ENCODE data around the gene IL9.

Gene IL9

GRCh38 chr5:135883441-135883840 is 12.2 kb downstream of the IL9 start:
- Mint-ChIP-seq H3K27ac (no peak overlapping the region), H3K4me3 (no peak overlapping the region), H3K4me1 (ENCODE audit: low read depth) (peaks cover 9% of the 10 kb centered on the region), H3K27me3 (peaks cover 54% of the 10 kb centered on the region), H3K36me3 (ENCODE audit: low read depth) (no peaks in the 10 kb centered on the region), H3K9me3 (no peaks in the 10 kb centered on the region)
- no peak for DNase-seq

- H3K4me1 Mint-ChIP-seq (ENCODE audit: low read depth): peaks cover 9% of the 10 kb centered on the region
- no peak overlapping the region for H3K4me3 Mint-ChIP-seq
- H3K9me3 Mint-ChIP-seq: no peaks in the 10 kb centered on the region
- DNase-seq: no peak
- H3K27ac Mint-ChIP-seq: no peak overlapping the region
- peaks cover 51% of the 10 kb centered on the region for H3K27me3 Mint-ChIP-seq
- H3K36me3 Mint-ChIP-seq (ENCODE audit: low read depth): no peaks in the 10 kb centered on the region
Observed at GRCh38 chr5:135883026-135883425, 12.6 kb downstream of the IL9 start.

- Mint-ChIP-seq H3K9me3 (no peaks in the 10 kb centered on the region), H3K27ac (no peak overlapping the region), H3K4me3 (no peak overlapping the region), H3K4me1 (ENCODE audit: low read depth) (no peaks in the 10 kb centered on the region), H3K36me3 (ENCODE audit: low read depth) (no peaks in the 10 kb centered on the region), H3K27me3 (peaks cover 55% of the 10 kb centered on the region)
- no peak for DNase-seq
Observed at GRCh38 chr5:135881819-135882218, 13.8 kb downstream of the IL9 start.

GRCh38 chr5:135881244-135881643 is 14.4 kb downstream of the IL9 start:
- Mint-ChIP-seq H3K27me3 (peaks cover 54% of the 10 kb centered on the region), H3K36me3 (ENCODE audit: low read depth) (no peaks in the 10 kb centered on the region), H3K9me3 (no peaks in the 10 kb centered on the region), H3K4me1 (ENCODE audit: low read depth) (no peaks in the 10 kb centered on the region), H3K4me3 (no peak overlapping the region), H3K27ac (no peak overlapping the region)
- DNase-seq: no peak

- no peaks in the 10 kb centered on the region for H3K4me1 Mint-ChIP-seq (ENCODE audit: low read depth)
- no peaks in the 10 kb centered on the region for H3K36me3 Mint-ChIP-seq (ENCODE audit: low read depth)
- no peak for DNase-seq
- H3K4me3 Mint-ChIP-seq: no peak overlapping the region
- peaks cover 53% of the 10 kb centered on the region for H3K27me3 Mint-ChIP-seq
- H3K9me3 Mint-ChIP-seq: no peaks in the 10 kb centered on the region
- H3K27ac Mint-ChIP-seq: no peak overlapping the region
Observed at GRCh38 chr5:135880801-135881200, 14.8 kb downstream of the IL9 start.

- H3K27ac Mint-ChIP-seq: no peak overlapping the region
- H3K27me3 Mint-ChIP-seq: peaks cover 51% of the 10 kb centered on the region
- no peak overlapping the region for H3K4me3 Mint-ChIP-seq
- DNase-seq: no peak
- no peaks in the 10 kb centered on the region for H3K4me1 Mint-ChIP-seq (ENCODE audit: low read depth)
- no peaks in the 10 kb centered on the region for H3K36me3 Mint-ChIP-seq (ENCODE audit: low read depth)
- no peaks in the 10 kb centered on the region for H3K9me3 Mint-ChIP-seq
Observed at GRCh38 chr5:135880278-135880677, 15.4 kb downstream of the IL9 start.

GRCh38 chr5:135879591-135879990 is 16.1 kb downstream of the IL9 start:
- Mint-ChIP-seq H3K27ac (no peak overlapping the region), H3K4me1 (ENCODE audit: low read depth) (no peaks in the 10 kb centered on the region)

GRCh38 chr5:135878156-135878620 is 17.5 kb downstream of the IL9 start:
- DNase-seq: no peak
- H3K27me3 Mint-ChIP-seq: peaks cover 41% of the 10 kb centered on the region
- H3K4me1 Mint-ChIP-seq (ENCODE audit: low read depth): no peaks in the 10 kb centered on the region
- no peak overlapping the region for H3K27ac Mint-ChIP-seq
- H3K36me3 Mint-ChIP-seq (ENCODE audit: low read depth): no peaks in the 10 kb centered on the region
- H3K9me3 Mint-ChIP-seq: no peaks in the 10 kb centered on the region
- no peak overlapping the region for H3K4me3 Mint-ChIP-seq

More at GRCh38 chr5:135879591-135879990, 16.1 kb downstream of the IL9 start:
- Mint-ChIP-seq H3K9me3 (no peaks in the 10 kb centered on the region), H3K36me3 (ENCODE audit: low read depth) (no peaks in the 10 kb centered on the region), H3K27me3 (peaks cover 47% of the 10 kb centered on the region), H3K4me3 (no peak overlapping the region)
- DNase-seq: no peak

GRCh38 chr5:135877570-135878155 is 18.0 kb downstream of the IL9 start:
- no peak overlapping the region for H3K4me3 Mint-ChIP-seq
- no peak for DNase-seq
- no peaks in the 10 kb centered on the region for H3K36me3 Mint-ChIP-seq (ENCODE audit: low read depth)
- H3K4me1 Mint-ChIP-seq (ENCODE audit: low read depth): no peaks in the 10 kb centered on the region
- H3K27ac Mint-ChIP-seq: no peak overlapping the region
- peaks cover 36% of the 10 kb centered on the region for H3K27me3 Mint-ChIP-seq
- H3K9me3 Mint-ChIP-seq: no peaks in the 10 kb centered on the region

- H3K27me3 Mint-ChIP-seq: peaks cover 23% of the 10 kb centered on the region
- no peaks in the 10 kb centered on the region for H3K36me3 Mint-ChIP-seq (ENCODE audit: low read depth)
- DNase-seq: no peak
- no peak overlapping the region for H3K4me3 Mint-ChIP-seq
- H3K4me1 Mint-ChIP-seq (ENCODE audit: low read depth): no peaks in the 10 kb centered on the region
- H3K27ac Mint-ChIP-seq: no peak overlapping the region
- no peaks in the 10 kb centered on the region for H3K9me3 Mint-ChIP-seq
Observed at GRCh38 chr5:135876146-135876545, 19.5 kb downstream of the IL9 start.

GRCh38 chr5:135875567-135875966 is 20.1 kb downstream of the IL9 start:
- DNase-seq: no peak
- Mint-ChIP-seq H3K27me3 (peaks cover 17% of the 10 kb centered on the region), H3K36me3 (ENCODE audit: low read depth) (no peaks in the 10 kb centered on the region), H3K9me3 (no peaks in the 10 kb centered on the region), H3K4me1 (ENCODE audit: low read depth) (no peaks in the 10 kb centered on the region), H3K27ac (no peak overlapping the region), H3K4me3 (no peak overlapping the region)

- peaks cover 11% of the 10 kb centered on the region for H3K27me3 Mint-ChIP-seq
- H3K36me3 Mint-ChIP-seq (ENCODE audit: low read depth): no peaks in the 10 kb centered on the region
- no peak for DNase-seq
- no peak overlapping the region for H3K4me3 Mint-ChIP-seq
- no peaks in the 10 kb centered on the region for H3K9me3 Mint-ChIP-seq
- H3K27ac Mint-ChIP-seq: no peak overlapping the region
- no peaks in the 10 kb centered on the region for H3K4me1 Mint-ChIP-seq (ENCODE audit: low read depth)
Observed at GRCh38 chr5:135874461-135874860, 21.2 kb downstream of the IL9 start.

- Mint-ChIP-seq H3K9me3 (no peaks in the 10 kb centered on the region), H3K36me3 (ENCODE audit: low read depth) (no peaks in the 10 kb centered on the region), H3K27me3 (peaks cover 11% of the 10 kb centered on the region), H3K27ac (no peak overlapping the region), H3K4me1 (ENCODE audit: low read depth) (no peaks in the 10 kb centered on the region), H3K4me3 (no peak overlapping the region)
- no peak for DNase-seq
Observed at GRCh38 chr5:135873831-135874230, 21.8 kb downstream of the IL9 start.

GRCh38 chr5:135871268-135871915 is 24.2 kb downstream of the IL9 start:
- Mint-ChIP-seq H3K4me3 (no peak overlapping the region), H3K9me3 (no peaks in the 10 kb centered on the region), H3K36me3 (ENCODE audit: low read depth) (no peaks in the 10 kb centered on the region), H3K4me1 (ENCODE audit: low read depth) (no peaks in the 10 kb centered on the region), H3K27me3 (peaks cover 4% of the 10 kb centered on the region), H3K27ac (no peak overlapping the region)
- DNase-seq: no peak

GRCh38 chr5:135869935-135870334 is 25.7 kb downstream of the IL9 start:
- H3K27ac Mint-ChIP-seq: no peak overlapping the region
- no peaks in the 10 kb centered on the region for H3K4me1 Mint-ChIP-seq (ENCODE audit: low read depth)
- no peak overlapping the region for H3K4me3 Mint-ChIP-seq
- no peaks in the 10 kb centered on the region for H3K27me3 Mint-ChIP-seq
- DNase-seq: no peak
- no peaks in the 10 kb centered on the region for H3K9me3 Mint-ChIP-seq
- no peaks in the 10 kb centered on the region for H3K36me3 Mint-ChIP-seq (ENCODE audit: low read depth)

Data from activated T-cell treated with anti-CD3 and anti-CD28 coated beads, Interleukin-2, amount 50 U/mL, for 24 hours (primary cell).